ENCODE measurements around the gene HERC5.
"Not testable (repeated sequence)": the region's sequence is repeated elsewhere in the genome, so short reads cannot be mapped to it uniquely, and the experiment has no call there.

GRCh38 chr4:88437873-88438272 lies 19.0 kb upstream of the HERC5 start:
- TF ChIP-seq SUZ12 (IDR thresholded peaks at IDR 0.05; ENCODE audit: extremely low read depth, insufficient read depth, insufficient read length); YY1 (IDR thresholded peaks at IDR 0.05; ENCODE audit: insufficient read depth, insufficient read length): not testable (repeated sequence)

Measured in NT2/D1 (cell line).